Psoas muscle (tissue), 8 donors: ENCODE data around the gene CCND1. TPM values are rescaled to one million over a fixed set of nuclear protein-coding genes. Genes with fewer than 3 reads are reported as not detected.

Source experiments
- ATAC-seq, 4 donors: fragments of 200-7000 bp; cut with Tn5 transposase; one replicate each; pipeline ENCODE4 v1.9.1; 2020; ENCODE audit warnings: moderate library complexity in 3 of 4, mild to moderate bottlenecking in 2 of 4
- DNase-seq, 2 donors: peaks; one replicate each; pipeline ENCODE4 v3.0.0-alpha.2; 2020
- H3K27ac ChIP-seq: fragments of 200-600 bp; one replicate; pipeline ENCODE4 v1.8.0; 2022
- H3K27me3 ChIP-seq, 3 donors: fragments of 200-600 bp in 1 of 3; one replicate each; pipeline versions ENCODE4 v1.6.1 to v1.8.0; 2013 to 2022; ENCODE audit warnings: low read length in 2 of 3, mild to moderate bottlenecking in 2 of 3, moderate library complexity in 1 of 3; ENCODE audit not compliant: insufficient read depth in 3 of 3
- H3K36me3 ChIP-seq, 2 donors: fragments of 200-600 bp in 1 of 2; one replicate each; pipeline versions ENCODE4 v1.6.1 to v1.8.0; 2013 to 2022; ENCODE audit warnings: low read depth in 1 of 2, mild to moderate bottlenecking in 1 of 2, moderate library complexity in 1 of 2; ENCODE audit not compliant: insufficient read depth in 1 of 2
- H3K4me1 ChIP-seq: fragments of 200-600 bp; one replicate; pipeline ENCODE4 v1.8.0; 2022
- H3K4me3 ChIP-seq: fragments of 200-600 bp; one replicate; pipeline ENCODE4 v1.8.0; 2022; ENCODE audit warnings: mild to moderate bottlenecking
- H3K9me3 ChIP-seq: fragments of 200-600 bp; one replicate; pipeline ENCODE4 v1.8.0; 2022
- WGBS, 3 donors: extraction: QIAGEN DNeasy Blood & Tissue Kit; methylation state at CpG; one replicate each; pipeline versions ENCODE4 v1.1.6 to v1.1.7; 2013; 5-methylcytosine and 5-hydroxymethylcytosine counted together
- intact Hi-C, 2 donors: fragments of 100-400 bp; cut with DNase I; formaldehyde crosslinking; loops; one replicate each; pipeline versions ENCODE4 v1.11.0 to v1.14.2; 2022
- polyA plus RNA-seq, 3 donors: library from polyadenylated mRNA; stranded (reverse); fragments of 200-250 nt; gene quantifications; one replicate each; pipeline ENCODE4 v1.2.3, GENCODE V29; 2013
- total RNA-seq, 4 donors: library from RNA; stranded (reverse); fragmentation: NEBNext Ultra II Directional in 2 of 4; extraction: Animal tissue kit (Norgen Biotek cat#: 25700) in 2 of 4; gene quantifications; one replicate each; pipeline versions ENCODE4 v1.2.1 to v1.2.4, GENCODE V29; 2021 to 2023
- TF ChIP-seq, protein P1 (sequence below): fragments of 200-600 bp; IDR thresholded peaks from one replicate; pipeline ENCODE4 v1.8.0; 2022; ENCODE audit warnings: antibody characterized with exemption
- donor health status: healthy with polysubstance abuse.
- donor health status: DM: no; HTN: no; CAD: no; lungs with moderate emphysema.
- donor health status: Bipolar disorder and iron deficiency.
- donor health status: healthy.
- donor health status: DM: yes; HTN: yes; CAD: no.
- donor health status: DM: no; HTN: no; CAD: no.
- donor health status: DM: no; HTN: no; CAD: no.
- donor health status: DM: yes; HTN: yes; CAD: no.

Gene CCND1
- total and polyA plus RNA-seq, 7 donors = 1.8 to 11.3 (median 6.5) TPM

DNA sequence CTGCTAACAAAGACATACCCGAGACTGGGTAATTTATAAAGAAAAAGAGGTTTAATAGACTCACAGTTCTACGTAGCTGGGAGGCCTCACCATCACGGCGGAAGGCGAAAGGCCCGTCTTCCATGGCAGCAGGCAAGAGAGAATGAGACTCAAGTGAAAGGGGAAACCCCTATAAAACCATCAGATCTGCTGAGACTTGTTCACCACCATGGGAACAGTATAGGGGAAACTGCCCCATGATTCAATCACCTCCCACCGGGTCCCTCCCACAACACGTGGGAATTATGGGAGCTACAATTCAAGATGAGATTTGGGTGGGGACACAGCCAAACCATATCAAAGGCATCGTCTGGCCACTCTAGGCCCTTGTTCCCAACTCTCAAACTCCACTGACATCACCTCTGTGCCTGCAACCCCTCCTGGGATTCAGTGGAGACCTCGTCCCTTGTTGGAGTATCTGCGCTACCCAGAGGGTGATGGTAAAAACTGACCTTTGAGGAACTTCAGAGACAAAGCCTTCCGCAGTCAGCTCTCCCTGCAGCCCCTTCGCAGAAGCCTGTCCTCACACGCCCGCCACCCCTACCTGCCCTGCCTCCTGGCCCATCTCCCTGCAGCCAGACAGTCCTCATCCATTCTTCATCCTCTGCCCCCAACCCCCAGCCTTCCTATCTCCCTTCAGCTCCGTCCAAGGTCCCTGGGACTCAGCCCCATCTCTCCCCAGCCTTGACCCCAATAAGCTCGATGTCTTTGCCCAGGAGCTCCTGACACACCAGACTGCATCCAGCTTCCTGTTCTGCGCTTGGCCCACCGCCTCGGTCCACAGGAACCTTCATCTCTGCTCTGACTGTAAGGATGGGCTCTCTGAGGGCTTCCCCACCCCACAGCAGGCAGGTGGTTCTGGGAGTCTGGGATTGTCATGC, 15.8 kb downstream of the CCND1 start:
- Histone ChIP-seq H3K27ac (no peak overlapping the region), H3K4me3 (no peak overlapping the region), H3K36me3 (peaks cover 0 to 29% of the 10 kb centered on the region in 2 donors), H3K4me1 (no peaks in the 10 kb centered on the region), H3K9me3 (no peaks in the 10 kb centered on the region), H3K27me3 (no peaks in the 10 kb centered on the region)
- 80 to 86% (median 83%) methylated on average over 20 of the region's 20 CpGs for WGBS, 3 donors
- TF ChIP-seq, protein P1, sequence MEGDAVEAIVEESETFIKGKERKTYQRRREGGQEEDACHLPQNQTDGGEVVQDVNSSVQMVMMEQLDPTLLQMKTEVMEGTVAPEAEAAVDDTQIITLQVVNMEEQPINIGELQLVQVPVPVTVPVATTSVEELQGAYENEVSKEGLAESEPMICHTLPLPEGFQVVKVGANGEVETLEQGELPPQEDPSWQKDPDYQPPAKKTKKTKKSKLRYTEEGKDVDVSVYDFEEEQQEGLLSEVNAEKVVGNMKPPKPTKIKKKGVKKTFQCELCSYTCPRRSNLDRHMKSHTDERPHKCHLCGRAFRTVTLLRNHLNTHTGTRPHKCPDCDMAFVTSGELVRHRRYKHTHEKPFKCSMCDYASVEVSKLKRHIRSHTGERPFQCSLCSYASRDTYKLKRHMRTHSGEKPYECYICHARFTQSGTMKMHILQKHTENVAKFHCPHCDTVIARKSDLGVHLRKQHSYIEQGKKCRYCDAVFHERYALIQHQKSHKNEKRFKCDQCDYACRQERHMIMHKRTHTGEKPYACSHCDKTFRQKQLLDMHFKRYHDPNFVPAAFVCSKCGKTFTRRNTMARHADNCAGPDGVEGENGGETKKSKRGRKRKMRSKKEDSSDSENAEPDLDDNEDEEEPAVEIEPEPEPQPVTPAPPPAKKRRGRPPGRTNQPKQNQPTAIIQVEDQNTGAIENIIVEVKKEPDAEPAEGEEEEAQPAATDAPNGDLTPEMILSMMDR = no peak
- ATAC-seq (no peak), DNase-seq (peak in 1 of 2 donors; percentile 33)
- intact Hi-C loops = no loop called here

DNA sequence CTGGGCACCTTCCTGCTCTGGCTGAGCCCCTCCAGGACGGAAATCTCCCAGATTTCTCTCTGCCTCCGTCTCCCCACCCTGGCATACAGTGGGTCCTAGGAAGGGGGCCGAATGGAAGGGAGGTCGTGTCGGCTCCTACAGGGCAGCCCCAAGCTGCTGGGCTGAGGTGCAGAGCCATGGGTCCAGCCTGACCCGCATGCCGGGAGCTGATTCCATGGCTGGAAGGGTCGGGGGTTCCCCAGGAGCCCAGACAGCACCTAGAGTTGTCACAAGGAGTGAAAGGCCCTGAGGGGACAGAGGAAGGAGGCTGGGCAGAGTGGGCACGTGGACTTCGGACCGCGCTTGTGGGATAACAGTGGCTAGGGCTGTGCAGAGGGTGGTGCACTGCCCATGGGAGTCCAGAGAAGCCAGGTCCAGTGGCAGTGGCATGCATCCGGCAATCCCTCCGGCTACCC, 16.5 kb downstream of the CCND1 start:
- Histone ChIP-seq H3K4me3 (no peak overlapping the region), H3K27ac (no peak overlapping the region), H3K36me3 (peaks cover 0 to 32% of the 10 kb centered on the region in 2 donors), H3K4me1 (no peaks in the 10 kb centered on the region), H3K27me3 (no peaks in the 10 kb centered on the region), H3K9me3 (no peaks in the 10 kb centered on the region)
- ATAC-seq = no peak
- TF ChIP-seq, protein P1 = no peak
- intact Hi-C loops = no loop called here
- peak in 1 of 2 donors; percentile 22 for DNase-seq
- 84 to 93% (median 92%) methylated on average over 14 of the region's 14 CpGs for WGBS, 3 donors

DNA sequence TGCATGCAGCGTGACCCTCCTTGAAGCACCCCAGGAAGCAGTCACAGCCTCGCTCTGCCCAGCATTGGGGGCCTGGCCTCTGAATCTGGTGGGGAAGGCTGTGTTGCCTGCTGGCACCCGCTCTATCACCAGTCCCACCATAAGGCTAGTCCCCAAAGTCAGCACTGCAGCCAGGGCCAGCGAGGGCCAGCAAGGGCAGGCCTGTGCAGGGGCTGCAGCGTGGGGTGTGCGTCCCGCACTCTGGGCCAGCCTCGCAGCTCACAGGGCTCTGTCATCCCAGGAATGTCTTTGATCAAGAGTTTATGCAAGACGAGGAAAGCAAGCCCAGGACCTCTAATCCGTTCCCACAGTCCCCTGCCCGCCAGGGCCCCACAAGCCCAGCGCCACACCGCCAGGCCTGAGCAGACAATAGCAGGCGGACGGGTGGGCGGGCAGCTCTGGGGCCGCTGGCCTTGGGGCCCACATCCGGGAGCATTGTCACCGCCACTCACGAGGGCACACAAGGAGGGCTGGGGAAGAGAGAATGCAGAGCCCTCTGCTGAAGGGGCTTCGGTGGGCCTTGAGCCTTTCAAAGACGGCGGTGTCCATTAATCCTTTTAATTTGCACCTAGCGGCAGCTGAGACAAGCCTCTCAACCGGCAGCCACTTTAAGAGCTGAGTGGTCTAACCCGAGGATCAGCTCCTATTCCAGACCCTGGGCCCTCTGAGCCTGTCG, 17.1 kb downstream of the CCND1 start:
- H3K4me1 ChIP-seq = no peaks in the 10 kb centered on the region
- H3K27ac ChIP-seq = no peak overlapping the region
- H3K36me3 ChIP-seq = peaks cover 0 to 32% of the 10 kb centered on the region in 2 donors
- no peaks in the 10 kb centered on the region for H3K9me3 ChIP-seq
- TF ChIP-seq, protein P1 = no peak
- 54 to 65% (median 62%) methylated on average over 27 of the region's 27 CpGs for WGBS, 3 donors
- intact Hi-C loops = no loop called here
- H3K4me3 ChIP-seq = no peak overlapping the region
- ATAC-seq = no peak
- H3K27me3 ChIP-seq = no peaks in the 10 kb centered on the region
- DNase-seq = peak in 1 of 2 donors; percentile 48

DNA sequence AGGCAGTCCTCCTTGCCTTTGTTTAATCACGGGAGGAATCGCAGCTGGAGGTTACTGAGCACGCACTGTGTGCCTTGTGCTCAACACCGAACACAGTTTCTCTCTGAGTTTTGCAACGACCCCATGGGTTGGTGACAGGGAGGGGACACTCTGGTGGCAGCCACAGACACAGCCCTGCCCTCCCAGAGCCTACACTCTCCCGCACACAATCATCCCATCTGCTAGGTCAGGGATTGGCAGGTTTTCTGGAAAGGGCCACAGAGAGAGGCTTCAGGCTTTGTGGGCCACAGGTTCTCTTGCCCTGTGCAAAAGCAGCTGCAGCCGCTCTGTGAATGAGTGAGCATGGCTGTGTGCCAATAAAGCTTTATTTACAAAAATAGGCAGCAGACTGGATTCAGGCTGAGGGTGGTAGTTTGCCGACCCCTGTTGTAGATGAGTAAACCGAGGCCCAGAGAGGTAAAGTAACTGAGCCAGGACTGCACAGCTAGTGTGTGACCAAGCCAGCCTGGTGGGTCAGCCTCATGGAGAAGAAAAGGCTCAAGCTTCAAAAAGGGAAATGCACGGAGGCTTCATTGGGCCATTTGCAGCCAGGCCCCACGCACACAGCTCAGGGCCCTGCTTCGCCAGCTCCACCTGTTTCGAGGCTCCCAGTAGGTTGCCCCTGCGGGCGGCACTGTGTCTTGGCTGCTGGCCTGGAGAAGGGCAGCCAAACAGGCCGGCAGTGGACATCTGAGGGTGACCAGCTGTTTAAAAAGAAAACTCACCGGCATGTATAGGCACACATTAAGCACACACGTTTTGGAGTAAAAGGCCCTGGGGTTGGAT, 17.9 kb downstream of the CCND1 start:
- Histone ChIP-seq H3K27me3 (no peaks in the 10 kb centered on the region), H3K36me3 (peaks cover under 1 to 32% of the 10 kb centered on the region in 2 donors), H3K4me3 (no peak overlapping the region), H3K4me1 (no peaks in the 10 kb centered on the region), H3K27ac (no peak overlapping the region), H3K9me3 (no peaks in the 10 kb centered on the region)
- ATAC-seq (no peak), DNase-seq (peak in 1 of 2 donors; percentile 10)
- intact Hi-C loops = no loop called here
- WGBS, 3 donors = 53 to 63% (median 54%) methylated on average over 18 of the region's 18 CpGs
- TF ChIP-seq, protein P1 = no peak
